GM13976 (cell line): ENCODE measurements around the gene KCNJ5.

ENCODE experiments used
- DNase-seq: peaks from one replicate; pipeline ENCODE4 v3.0.0; 2012; ENCODE audit warnings: low spot score
- in situ Hi-C: fragments of 300-500 bp; cut with MboI; formaldehyde crosslinking; loops from one replicate; pipeline ENCODE4 v1.12.0; 2022; ENCODE audit warnings: low sequenced_read_pairs, mixed read lengths, inconsistent platforms; ENCODE audit not compliant: unreplicated experiment
- TF ChIP-seq, protein P1 (sequence below): IDR thresholded peaks from 2 replicates; pipeline ENCODE4 v1.5.1; 2012; ENCODE audit warnings: borderline replicate concordance, mild to moderate bottlenecking; ENCODE audit not compliant: insufficient read depth; ENCODE audit errors: extremely low read depth, missing control alignments, control extremely low read depth

Gene KCNJ5

DNA sequence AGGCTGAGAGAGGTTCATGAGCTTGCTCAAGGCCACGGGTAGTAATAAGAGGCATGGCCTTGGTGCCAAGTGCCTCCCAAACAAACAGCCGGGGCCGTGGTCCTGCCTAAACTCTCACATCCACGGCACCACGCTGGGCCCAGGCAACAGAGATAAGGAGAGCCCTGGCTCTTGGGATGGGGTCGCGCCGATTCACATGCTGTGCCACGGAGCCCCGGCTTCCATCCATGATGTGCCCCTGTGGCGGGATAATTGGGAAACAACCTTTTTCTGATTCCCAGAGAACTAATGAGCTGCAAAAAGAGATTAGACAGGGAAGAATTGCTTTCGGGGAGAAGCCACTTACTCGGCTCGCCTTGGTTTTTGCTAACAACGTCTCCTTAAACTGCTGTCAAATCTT lies 29.5 kb downstream of the KCNJ5 start:
- in situ Hi-C loops, result no loop called here
- no peak for DNase-seq
- TF ChIP-seq, protein P1, sequence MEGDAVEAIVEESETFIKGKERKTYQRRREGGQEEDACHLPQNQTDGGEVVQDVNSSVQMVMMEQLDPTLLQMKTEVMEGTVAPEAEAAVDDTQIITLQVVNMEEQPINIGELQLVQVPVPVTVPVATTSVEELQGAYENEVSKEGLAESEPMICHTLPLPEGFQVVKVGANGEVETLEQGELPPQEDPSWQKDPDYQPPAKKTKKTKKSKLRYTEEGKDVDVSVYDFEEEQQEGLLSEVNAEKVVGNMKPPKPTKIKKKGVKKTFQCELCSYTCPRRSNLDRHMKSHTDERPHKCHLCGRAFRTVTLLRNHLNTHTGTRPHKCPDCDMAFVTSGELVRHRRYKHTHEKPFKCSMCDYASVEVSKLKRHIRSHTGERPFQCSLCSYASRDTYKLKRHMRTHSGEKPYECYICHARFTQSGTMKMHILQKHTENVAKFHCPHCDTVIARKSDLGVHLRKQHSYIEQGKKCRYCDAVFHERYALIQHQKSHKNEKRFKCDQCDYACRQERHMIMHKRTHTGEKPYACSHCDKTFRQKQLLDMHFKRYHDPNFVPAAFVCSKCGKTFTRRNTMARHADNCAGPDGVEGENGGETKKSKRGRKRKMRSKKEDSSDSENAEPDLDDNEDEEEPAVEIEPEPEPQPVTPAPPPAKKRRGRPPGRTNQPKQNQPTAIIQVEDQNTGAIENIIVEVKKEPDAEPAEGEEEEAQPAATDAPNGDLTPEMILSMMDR, result no peak

DNA sequence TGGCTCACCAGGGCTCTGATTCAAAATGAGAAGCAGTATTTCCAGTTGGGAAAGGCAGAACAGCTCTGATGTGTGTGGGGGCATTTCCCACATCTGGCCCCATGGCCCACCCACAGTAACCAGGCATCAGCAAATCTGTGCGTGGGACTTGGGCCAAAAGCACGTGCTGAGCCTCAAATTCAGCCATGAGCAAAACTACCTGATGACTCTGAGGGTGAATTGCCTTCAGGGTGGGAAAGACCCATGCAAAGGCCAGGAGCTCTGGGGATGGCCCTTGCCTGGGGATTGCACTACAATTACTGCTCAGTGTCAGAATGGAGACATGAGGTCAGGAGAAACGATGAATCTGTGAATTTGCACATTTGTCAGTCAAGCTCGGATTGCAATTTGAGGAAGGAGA lies 30.6 kb downstream of the KCNJ5 start:
- TF ChIP-seq, protein P1, result no peak
- no peak for DNase-seq
- in situ Hi-C loops, result no loop called here

DNA sequence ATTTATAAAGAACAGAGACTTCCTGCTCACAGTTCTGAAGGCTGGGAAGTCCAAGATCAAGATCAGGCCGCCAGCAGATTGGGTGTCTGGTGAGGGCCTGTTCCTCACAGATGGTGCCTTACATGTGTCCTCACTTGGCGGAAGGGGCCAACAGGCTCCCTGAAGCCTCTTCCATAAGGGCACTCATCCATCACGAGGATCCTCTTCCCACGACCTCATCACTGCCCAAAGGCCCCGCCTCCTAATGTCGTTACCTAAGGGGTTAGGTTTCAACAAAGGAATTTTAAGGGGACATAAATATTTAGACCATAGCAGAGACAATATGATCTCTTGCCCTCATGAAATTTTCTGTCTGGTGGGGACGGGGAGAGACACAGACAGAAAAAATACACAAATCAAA lies 32.9 kb downstream of the KCNJ5 start:
- TF ChIP-seq, protein P1, result no peak
- no peak for DNase-seq
- in situ Hi-C loops, result no loop called here

DNA sequence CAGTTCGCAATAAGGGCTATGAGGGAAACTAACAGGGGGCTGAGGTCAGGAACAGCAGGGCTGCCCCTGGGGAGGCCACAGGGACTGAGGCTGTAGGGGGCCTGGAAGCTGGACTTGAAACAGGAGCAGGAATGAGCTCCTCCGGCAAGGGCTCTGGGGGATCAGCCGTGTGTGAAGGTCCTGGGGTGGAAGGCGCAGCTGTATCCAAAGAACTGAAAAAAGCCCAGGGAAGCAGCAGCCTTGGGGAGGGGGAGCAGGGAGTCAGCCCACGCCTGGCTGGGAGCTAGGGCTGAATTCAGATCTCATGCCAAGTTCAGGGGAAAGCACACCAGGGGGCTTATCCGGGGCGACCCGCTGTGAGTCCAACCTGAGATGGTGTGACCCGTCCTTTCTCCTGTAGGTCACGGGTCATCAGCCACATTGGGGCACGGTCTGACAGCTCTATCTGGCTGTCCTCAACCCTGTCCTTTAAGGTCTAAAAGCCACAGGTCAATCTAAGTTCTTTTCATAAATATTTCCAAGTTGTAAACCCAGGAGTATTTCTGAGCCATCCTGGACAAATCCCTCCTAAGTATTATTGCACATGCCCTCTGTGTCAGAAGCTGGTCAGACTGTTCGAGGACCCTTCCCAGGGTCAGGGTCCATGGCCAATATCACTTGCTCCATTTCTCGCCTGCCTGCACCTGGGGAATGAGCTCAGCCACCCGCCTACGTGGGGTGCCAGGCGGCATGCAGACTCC lies 33.5 kb downstream of the KCNJ5 start:
- no peak for DNase-seq
- TF ChIP-seq, protein P1, result no peak
- in situ Hi-C loops, result no loop called here

DNA sequence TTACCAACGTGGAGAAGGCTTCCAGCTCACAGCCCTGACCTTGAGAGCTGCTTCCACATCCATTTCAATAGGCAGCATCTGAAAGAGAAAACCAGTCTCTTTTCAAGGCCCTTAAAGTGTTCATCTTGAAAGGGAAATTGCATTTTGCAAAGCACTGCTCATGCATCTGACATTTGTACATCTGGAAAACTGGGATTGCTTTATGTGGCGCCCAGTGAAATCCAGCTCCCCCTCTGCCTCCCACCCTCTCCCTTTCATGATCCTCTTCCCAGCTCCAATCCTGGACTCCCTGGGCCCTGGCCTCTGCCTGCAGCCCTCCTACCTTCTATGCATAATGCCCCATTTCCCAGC lies 34.1 kb downstream of the KCNJ5 start:
- in situ Hi-C loops, result no loop called here
- no peak for DNase-seq

DNA sequence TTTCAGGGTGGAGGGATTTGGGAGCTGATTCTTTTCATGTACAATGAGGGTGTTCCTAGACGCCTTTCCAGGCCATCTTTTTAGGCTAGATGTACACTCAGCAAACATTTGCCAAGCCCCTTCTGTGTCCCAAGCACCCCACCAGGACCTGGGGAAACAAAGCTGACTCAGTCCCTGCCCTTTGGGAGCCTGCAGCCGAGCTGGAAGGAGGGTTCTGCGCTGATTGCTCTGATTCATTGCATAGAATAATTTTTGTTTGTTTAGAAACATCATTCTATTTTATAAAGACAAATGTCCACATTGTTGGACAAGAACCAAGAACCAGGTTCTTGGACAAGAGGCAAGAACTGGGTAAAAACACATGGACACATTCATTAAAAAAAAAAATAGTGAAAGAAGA lies 34.8 kb downstream of the KCNJ5 start:
- DNase-seq, result no peak
- TF ChIP-seq, protein P1, result no peak
- in situ Hi-C loops, result no loop called here

More for the DNA sequence above, 34.1 kb downstream of the KCNJ5 start:
- TF ChIP-seq, protein P1, result no peak
